HepG2 (cell line): ENCODE results near the gene IL17C. TPM values are rescaled to one million over a fixed set of nuclear protein-coding genes. Genes with fewer than 3 reads are reported as not detected.
A peak's percentile ranks its signal among the peaks of the same experiment; 100 is the strongest.

ENCODE experiments used
- ERF ChIP-seq: IDR thresholded peaks from 2 replicates; pipeline ENCODE4 v1.6.1; 2018; ENCODE audit warnings: missing biosample characterization, missing genetic modification reagents
- GABPA ChIP-seq, 2 experiments: IDR thresholded peaks; 2 replicates each; pipeline ENCODE4 v1.6.1; 2011 to 2016; ENCODE audit warnings: low read depth in 2 of 2, low read length in 1 of 2, missing biosample characterization in 1 of 2, missing genetic modification characterization in 1 of 2
- GTF2F1 ChIP-seq: fragments of 150-350 bp; IDR thresholded peaks from 2 replicates; pipeline ENCODE4 v1.6.1; 2014; ENCODE audit warnings: low read length
- MBD4 ChIP-seq: IDR thresholded peaks from 2 replicates; pipeline ENCODE4 v1.6.1; 2012; ENCODE audit warnings: low read length, inconsistent platforms, borderline replicate concordance
- RORA ChIP-seq: sonication (generic); formaldehyde crosslinking; IDR thresholded peaks from 2 replicates; pipeline ENCODE4 v1.5.0; 2020; ENCODE audit warnings: mild to moderate bottlenecking, missing genetic modification reagents, moderate library complexity
- ZFAT ChIP-seq: sonication (generic); formaldehyde crosslinking; conservative IDR thresholded peaks from 2 replicates; pipeline ENCODE4 v1.8.1; 2023; ENCODE audit warnings: missing genetic modification reagents, inconsistent platforms
- ZNF180 ChIP-seq: sonication (generic); formaldehyde crosslinking; IDR thresholded peaks from 2 replicates; pipeline ENCODE4 v1.4.0; 2020; ENCODE audit warnings: low read depth, missing genetic modification reagents, borderline replicate concordance
- polyA plus RNA-seq, 8 experiments: library from polyadenylated mRNA; depleted of rRNA in 3 of 8; stranded (reverse) in 7 of 8; unstranded in 1 of 8; fragments of >200 nt; fragmentation: Illumina TruSeq in 4 of 8; extraction: Trizol in 4 of 8; gene quantifications; 2 replicates each; pipeline versions ENCODE4 v1.2.1 to v1.2.3, GENCODE V29; 2011 to 2016; ENCODE audit warnings: low read depth in 4 of 8, missing spikeins in 1 of 8, mixed read lengths in 1 of 8; ENCODE audit not compliant: insufficient read depth in 1 of 8
- total RNA-seq, 5 experiments: library from RNA; depleted of rRNA; stranded (reverse); fragments of >200 nt; fragmentation: Illumina TruSeq; extraction: Trizol; gene quantifications; 2 replicates each; pipeline ENCODE4 v1.2.3, GENCODE V29; 2016; ENCODE audit warnings: low read depth in 1 of 5
- TF ChIP-seq, protein P1 (sequence below): IDR thresholded peaks from 2 replicates; pipeline ENCODE4 v1.6.1; 2012; ENCODE audit warnings: low read length, improper control_type of control experiment
- TF ChIP-seq, protein P2 (sequence below): sonication (generic); formaldehyde crosslinking; IDR thresholded peaks from 2 replicates; pipeline ENCODE4 v1.5.0; 2020; ENCODE audit warnings: missing genetic modification reagents, mild to moderate bottlenecking, borderline replicate concordance
- TF ChIP-seq, protein P3 (sequence below): sonication (generic); formaldehyde crosslinking; IDR thresholded peaks from 2 replicates; pipeline ENCODE4 v1.5.0; 2020; ENCODE audit warnings: mild to moderate bottlenecking, missing genetic modification reagents, borderline replicate concordance
- TF ChIP-seq, protein P4 (sequence below): sonication (generic); formaldehyde crosslinking; IDR thresholded peaks from 2 replicates; pipeline ENCODE4 v1.4.0; 2020; ENCODE audit warnings: mild to moderate bottlenecking, missing genetic modification reagents

Gene IL17C
- total and polyA plus RNA-seq, 2 of the 13 experiments (the other 11 are each of a cell fraction or from before 2014, with no cell fraction given), result not detected

- TF ChIP-seq, protein P1, sequence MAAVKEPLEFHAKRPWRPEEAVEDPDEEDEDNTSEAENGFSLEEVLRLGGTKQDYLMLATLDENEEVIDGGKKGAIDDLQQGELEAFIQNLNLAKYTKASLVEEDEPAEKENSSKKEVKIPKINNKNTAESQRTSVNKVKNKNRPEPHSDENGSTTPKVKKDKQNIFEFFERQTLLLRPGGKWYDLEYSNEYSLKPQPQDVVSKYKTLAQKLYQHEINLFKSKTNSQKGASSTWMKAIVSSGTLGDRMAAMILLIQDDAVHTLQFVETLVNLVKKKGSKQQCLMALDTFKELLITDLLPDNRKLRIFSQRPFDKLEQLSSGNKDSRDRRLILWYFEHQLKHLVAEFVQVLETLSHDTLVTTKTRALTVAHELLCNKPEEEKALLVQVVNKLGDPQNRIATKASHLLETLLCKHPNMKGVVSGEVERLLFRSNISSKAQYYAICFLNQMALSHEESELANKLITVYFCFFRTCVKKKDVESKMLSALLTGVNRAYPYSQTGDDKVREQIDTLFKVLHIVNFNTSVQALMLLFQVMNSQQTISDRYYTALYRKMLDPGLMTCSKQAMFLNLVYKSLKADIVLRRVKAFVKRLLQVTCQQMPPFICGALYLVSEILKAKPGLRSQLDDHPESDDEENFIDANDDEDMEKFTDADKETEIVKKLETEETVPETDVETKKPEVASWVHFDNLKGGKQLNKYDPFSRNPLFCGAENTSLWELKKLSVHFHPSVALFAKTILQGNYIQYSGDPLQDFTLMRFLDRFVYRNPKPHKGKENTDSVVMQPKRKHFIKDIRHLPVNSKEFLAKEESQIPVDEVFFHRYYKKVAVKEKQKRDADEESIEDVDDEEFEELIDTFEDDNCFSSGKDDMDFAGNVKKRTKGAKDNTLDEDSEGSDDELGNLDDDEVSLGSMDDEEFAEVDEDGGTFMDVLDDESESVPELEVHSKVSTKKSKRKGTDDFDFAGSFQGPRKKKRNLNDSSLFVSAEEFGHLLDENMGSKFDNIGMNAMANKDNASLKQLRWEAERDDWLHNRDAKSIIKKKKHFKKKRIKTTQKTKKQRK, result no peak
- TF ChIP-seq ERF (CRISPR knock-in tag) (no peak), ZNF180 (CRISPR knock-in tag) (no peak), GABPA (IDR thresholded peaks at IDR 0.05; ENCODE audit: low read depth, low read length) (no peak), GABPA (CRISPR knock-in tag; IDR thresholded peaks at IDR 0.05; ENCODE audit: low read depth) (no peak), MBD4 (no peak), ZFAT (CRISPR knock-in tag) (0 out of 2 replicates have a peak, but pooled peaks have one; percentile 36), GTF2F1 (no peak), RORA (CRISPR knock-in tag) (no peak)
- TF ChIP-seq, protein P2, sequence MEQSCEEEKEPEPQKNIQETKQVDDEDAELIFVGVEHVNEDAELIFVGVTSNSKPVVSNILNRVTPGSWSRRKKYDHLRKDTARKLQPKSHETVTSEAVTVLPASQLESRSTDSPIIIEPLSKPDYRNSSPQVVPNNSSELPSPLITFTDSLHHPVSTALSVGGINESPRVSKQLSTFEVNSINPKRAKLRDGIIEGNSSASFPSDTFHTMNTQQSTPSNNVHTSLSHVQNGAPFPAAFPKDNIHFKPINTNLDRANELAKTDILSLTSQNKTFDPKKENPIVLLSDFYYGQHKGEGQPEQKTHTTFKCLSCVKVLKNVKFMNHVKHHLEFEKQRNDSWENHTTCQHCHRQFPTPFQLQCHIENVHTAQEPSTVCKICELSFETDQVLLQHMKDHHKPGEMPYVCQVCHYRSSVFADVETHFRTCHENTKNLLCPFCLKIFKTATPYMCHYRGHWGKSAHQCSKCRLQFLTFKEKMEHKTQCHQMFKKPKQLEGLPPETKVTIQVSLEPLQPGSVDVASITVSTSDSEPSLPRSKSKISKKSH (CRISPR knock-in tag), result no peak
- TF ChIP-seq, protein P3, sequence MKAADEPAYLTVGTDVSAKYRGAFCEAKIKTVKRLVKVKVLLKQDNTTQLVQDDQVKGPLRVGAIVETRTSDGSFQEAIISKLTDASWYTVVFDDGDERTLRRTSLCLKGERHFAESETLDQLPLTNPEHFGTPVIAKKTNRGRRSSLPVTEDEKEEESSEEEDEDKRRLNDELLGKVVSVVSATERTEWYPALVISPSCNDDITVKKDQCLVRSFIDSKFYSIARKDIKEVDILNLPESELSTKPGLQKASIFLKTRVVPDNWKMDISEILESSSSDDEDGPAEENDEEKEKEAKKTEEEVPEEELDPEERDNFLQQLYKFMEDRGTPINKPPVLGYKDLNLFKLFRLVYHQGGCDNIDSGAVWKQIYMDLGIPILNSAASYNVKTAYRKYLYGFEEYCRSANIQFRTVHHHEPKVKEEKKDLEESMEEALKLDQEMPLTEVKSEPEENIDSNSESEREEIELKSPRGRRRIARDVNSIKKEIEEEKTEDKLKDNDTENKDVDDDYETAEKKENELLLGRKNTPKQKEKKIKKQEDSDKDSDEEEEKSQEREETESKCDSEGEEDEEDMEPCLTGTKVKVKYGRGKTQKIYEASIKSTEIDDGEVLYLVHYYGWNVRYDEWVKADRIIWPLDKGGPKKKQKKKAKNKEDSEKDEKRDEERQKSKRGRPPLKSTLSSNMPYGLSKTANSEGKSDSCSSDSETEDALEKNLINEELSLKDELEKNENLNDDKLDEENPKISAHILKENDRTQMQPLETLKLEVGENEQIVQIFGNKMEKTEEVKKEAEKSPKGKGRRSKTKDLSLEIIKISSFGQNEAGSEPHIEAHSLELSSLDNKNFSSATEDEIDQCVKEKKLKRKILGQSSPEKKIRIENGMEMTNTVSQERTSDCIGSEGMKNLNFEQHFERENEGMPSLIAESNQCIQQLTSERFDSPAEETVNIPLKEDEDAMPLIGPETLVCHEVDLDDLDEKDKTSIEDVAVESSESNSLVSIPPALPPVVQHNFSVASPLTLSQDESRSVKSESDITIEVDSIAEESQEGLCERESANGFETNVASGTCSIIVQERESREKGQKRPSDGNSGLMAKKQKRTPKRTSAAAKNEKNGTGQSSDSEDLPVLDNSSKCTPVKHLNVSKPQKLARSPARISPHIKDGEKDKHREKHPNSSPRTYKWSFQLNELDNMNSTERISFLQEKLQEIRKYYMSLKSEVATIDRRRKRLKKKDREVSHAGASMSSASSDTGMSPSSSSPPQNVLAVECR (CRISPR knock-in tag), result peak; percentile 80
- TF ChIP-seq, protein P4, sequence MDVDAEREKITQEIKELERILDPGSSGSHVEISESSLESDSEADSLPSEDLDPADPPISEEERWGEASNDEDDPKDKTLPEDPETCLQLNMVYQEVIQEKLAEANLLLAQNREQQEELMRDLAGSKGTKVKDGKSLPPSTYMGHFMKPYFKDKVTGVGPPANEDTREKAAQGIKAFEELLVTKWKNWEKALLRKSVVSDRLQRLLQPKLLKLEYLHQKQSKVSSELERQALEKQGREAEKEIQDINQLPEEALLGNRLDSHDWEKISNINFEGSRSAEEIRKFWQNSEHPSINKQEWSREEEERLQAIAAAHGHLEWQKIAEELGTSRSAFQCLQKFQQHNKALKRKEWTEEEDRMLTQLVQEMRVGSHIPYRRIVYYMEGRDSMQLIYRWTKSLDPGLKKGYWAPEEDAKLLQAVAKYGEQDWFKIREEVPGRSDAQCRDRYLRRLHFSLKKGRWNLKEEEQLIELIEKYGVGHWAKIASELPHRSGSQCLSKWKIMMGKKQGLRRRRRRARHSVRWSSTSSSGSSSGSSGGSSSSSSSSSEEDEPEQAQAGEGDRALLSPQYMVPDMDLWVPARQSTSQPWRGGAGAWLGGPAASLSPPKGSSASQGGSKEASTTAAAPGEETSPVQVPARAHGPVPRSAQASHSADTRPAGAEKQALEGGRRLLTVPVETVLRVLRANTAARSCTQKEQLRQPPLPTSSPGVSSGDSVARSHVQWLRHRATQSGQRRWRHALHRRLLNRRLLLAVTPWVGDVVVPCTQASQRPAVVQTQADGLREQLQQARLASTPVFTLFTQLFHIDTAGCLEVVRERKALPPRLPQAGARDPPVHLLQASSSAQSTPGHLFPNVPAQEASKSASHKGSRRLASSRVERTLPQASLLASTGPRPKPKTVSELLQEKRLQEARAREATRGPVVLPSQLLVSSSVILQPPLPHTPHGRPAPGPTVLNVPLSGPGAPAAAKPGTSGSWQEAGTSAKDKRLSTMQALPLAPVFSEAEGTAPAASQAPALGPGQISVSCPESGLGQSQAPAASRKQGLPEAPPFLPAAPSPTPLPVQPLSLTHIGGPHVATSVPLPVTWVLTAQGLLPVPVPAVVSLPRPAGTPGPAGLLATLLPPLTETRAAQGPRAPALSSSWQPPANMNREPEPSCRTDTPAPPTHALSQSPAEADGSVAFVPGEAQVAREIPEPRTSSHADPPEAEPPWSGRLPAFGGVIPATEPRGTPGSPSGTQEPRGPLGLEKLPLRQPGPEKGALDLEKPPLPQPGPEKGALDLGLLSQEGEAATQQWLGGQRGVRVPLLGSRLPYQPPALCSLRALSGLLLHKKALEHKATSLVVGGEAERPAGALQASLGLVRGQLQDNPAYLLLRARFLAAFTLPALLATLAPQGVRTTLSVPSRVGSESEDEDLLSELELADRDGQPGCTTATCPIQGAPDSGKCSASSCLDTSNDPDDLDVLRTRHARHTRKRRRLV (CRISPR knock-in tag), result 0 out of 2 replicates have a peak, but pooled peaks have one; percentile 26
Measured at GRCh38 chr16:88650749-88651275, 12.4 kb downstream of the IL17C start, which contains the start of gene CYBA (continued).
